MM.1S (cell line): ENCODE results near the gene TRAM2.

Experiments
- EZH2 ChIP-seq: fragments of 300-600 bp; sonication (generic); optimal IDR thresholded peaks from 2 replicates; pipeline ENCODE3; 2017; ENCODE audit warnings: low read depth, mild to moderate bottlenecking, antibody characterized with exemption, low read length, mixed read lengths
- EZH2phosphoT487 ChIP-seq: fragments of 300-600 bp; sonication (generic); IDR thresholded peaks from 2 replicates; pipeline ENCODE4 v1.6.1; 2018; ENCODE audit warnings: antibody characterized with exemption, low read length
- TF ChIP-seq, protein P1 (sequence below): fragments of 300-600 bp; sonication (generic); IDR thresholded peaks from 2 replicates; pipeline ENCODE4 v1.5.1; 2016; ENCODE audit warnings: antibody characterized with exemption, low read length, mixed read lengths

GRCh38 chr6:52584203-52584602 is 7.3 kb upstream of the TRAM2 start:
- TF ChIP-seq EZH2 (no peak), EZH2phosphoT487 (no peak)
- TF ChIP-seq, protein P1, sequence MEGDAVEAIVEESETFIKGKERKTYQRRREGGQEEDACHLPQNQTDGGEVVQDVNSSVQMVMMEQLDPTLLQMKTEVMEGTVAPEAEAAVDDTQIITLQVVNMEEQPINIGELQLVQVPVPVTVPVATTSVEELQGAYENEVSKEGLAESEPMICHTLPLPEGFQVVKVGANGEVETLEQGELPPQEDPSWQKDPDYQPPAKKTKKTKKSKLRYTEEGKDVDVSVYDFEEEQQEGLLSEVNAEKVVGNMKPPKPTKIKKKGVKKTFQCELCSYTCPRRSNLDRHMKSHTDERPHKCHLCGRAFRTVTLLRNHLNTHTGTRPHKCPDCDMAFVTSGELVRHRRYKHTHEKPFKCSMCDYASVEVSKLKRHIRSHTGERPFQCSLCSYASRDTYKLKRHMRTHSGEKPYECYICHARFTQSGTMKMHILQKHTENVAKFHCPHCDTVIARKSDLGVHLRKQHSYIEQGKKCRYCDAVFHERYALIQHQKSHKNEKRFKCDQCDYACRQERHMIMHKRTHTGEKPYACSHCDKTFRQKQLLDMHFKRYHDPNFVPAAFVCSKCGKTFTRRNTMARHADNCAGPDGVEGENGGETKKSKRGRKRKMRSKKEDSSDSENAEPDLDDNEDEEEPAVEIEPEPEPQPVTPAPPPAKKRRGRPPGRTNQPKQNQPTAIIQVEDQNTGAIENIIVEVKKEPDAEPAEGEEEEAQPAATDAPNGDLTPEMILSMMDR = no peak
